HG03095 (cell line): ENCODE results near the gene SSH2.
A peak's percentile ranks its signal among the peaks of the same experiment; 100 is the strongest.

Experiments used
- ATAC-seq: cut with Tn5 transposase; IDR thresholded peaks from one replicate; pipeline ENCODE4 v1.9.1; 2021; ENCODE audit warnings: moderate library complexity; ENCODE audit not compliant: unreplicated experiment

SSH2 gene

DNA sequence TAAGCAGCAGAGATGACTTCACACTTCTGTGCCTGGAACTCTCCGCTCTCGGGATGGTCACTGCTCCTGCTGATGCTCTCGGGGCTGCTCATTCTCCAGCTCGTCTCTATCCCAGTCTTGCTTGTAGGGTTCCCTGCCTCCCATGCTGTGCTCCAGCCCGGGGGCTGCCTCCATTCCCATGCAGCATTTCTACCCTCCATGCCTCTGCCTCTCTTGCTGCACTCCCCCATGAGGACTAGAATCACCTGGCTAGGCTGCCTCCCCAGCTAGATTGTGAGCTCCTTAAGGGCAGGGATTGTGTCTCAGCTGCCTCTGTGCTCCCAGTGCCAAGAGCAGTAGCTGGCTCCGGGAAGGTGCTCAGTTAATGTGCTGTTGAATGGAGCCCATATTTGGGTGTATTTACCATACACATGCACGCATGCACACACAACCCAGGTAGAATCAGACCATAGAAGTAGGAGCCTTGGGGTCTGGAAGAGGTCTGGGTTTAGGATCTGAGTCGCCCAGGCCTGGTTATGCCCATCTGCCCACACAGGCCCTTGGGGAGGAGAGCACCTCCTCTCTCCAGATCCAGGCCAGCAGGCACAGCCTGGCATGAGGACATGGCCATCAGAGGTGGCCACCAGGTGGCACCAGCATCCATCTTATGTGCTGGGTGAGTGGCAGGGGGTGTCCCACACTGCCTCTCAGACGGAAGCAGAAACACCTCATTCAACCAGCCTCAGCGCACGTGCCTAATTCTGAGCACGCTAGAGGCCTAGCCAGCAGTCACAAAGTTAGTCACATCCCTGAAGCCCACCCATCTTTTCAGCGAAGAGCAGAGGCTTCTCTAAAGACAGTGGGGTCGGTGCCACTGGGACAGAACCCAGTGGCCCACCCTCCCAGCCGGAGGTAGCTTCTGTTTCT, 349.9 kb downstream of the SSH2 start:
- ATAC-seq: peak; percentile 58

DNA sequence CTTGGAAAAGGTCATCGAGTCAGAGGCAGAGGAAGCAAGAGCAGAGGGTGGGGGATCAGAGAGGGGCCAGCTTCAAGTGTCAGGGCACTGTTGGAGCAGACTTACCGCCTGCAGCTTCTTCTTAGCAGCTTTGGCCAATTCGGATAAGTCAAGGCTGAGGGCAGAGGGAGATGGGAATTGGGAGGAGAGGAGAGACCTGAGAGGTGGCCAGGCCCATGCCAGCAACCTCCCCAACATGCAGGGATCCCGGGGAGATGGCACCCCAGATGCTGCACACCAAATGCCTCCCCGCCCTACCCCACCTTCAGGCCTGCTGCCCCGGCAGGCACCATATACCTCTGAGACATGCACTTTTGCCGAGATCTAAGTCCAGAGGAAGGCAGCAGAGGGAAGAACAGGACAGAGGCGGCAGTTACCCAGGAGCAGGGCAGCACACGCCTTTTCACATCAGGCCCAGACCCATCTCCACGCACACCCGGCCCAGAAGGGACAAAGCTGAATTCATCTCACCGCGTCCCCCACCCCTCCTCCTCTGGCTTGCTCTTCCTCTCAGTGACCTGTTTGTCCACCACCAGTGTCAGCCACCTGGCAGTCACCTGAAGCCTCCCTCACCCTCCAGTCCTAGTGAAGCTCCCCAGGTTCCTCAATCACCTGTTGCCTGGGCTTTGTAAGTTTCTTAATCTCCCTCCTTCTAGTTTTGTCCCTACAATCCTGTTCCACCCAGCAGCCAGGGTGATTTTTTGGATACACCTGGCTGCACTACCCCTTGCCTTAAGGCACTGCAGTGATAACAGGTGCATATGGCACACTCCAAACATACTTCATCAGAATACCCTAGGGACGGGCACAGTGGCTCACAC, 351.2 kb downstream of the SSH2 start:
- no peak for ATAC-seq

DNA sequence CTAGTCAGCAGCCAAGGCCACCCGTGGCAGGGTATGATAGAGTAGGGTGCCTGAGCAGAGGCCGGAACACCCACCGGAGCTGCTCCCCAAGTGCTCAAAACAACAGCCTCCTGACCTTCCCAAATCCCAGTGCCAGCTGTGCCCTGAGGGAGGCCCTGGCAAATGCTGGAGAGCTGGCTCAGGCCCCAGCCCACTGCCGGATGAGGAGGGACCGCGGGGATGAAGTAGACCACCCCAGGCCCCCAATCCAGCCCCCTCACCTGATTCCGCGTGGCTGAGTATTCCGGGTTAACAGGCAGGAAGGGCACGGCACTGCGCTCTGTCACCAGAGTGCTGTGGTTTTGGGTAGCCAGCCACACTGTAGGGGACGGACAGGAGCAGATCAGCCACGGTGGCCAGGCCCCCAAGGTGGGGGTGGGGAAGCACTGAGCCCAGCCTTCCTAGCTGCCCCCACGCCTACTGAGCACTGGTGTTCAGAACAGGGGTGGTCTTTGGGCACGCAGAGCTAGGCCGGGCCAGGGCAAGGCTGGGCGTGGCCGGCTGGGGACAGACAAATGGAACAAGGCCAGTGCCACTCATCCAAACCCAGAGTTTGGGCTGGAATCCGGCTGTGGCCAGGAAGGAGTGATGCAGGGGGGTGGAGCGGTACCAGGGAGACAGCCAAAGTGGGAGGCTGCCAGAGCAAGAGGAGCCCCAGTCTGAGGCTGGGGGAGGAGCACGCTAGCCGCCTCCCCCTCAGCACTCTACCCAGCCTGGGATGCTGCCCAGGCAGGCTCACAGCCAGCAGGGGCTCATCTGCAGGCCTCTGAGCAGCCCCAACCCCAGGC, 352.4 kb downstream of the SSH2 start:
- no peak for ATAC-seq

DNA sequence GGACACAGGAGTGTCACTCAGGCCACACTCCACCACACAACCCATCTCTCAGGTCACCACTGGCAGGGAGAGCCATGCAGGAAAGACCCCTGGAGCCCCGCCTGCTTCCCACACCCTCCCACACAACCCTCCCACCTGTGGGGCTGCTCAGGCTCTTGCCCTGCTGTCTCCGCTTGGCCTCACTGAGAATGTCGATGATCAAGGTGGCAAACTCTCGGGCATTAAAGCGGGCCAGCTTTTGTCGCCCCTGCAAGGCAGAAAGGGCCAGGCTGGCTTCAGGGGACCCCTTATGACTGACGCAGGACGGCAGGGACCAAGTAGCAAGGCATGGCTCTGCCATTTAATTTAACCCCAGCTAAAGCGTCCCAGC, 353.0 kb downstream of the SSH2 start:
- no peak for ATAC-seq

DNA sequence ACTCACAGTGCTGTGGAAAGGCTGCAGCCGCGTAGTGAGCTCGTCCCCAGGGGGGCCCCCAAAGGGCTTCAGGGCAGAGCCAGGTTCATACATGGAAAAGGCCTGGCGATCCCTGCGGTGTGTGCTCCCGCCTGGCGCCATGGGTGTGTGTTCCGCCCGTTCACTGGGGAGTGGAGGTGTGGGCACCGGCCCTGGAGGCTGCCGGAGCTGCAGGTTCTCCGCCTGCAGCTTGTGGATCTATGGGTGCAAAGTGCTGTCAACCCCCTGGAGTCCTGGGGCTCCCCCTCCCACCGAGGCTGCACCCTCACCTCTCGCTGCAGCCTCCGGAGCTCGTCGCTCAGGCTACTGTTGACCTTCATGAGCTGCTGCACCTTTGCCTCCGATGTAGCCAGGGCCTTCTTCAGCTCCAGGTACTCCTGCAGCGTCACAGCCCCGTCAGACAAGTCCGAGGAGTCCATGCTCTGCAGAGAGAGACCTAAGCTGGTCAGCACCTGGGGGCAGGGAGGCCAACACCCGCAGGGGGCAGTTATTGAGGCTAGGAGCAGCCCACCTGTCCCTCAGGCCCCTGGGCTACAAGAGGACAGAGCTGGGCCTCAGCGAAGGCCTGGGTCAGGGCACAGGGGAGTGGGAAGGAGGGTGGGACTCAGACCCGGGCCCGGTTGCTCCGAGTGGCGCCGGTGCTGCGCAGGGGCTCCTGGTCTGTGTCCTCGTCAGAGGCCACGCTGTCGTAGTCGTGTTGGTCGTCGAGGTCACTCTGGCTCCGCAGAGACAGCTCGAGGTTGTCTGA, 353.6 kb downstream of the SSH2 start:
- no peak for ATAC-seq
